Activated naive CD4-positive, alpha-beta T cell treated with anti-CD3 and anti-CD28 coated beads, Interleukin-2, amount 50 U/mL, for 24 hours (primary cell): Measurements from ENCODE around the gene BCAT1.
"Not testable (repeated sequence)": the region's sequence is repeated elsewhere in the genome, so short reads cannot be mapped to it uniquely, and the experiment has no call there.

Experiments used
- H3K27ac Mint-ChIP-seq: one replicate; pipeline ENCODE4 v1.8.0; 2021; ENCODE audit warnings: mild to moderate bottlenecking, mixed read lengths
- H3K27me3 Mint-ChIP-seq: one replicate; pipeline ENCODE4 v1.8.0; 2021; ENCODE audit warnings: mixed read lengths
- H3K36me3 Mint-ChIP-seq: one replicate; pipeline ENCODE4 v1.8.0; 2021; ENCODE audit warnings: mixed read lengths
- H3K4me1 Mint-ChIP-seq: one replicate; pipeline ENCODE4 v1.8.0; 2021; ENCODE audit warnings: mixed read lengths
- H3K4me3 Mint-ChIP-seq: one replicate; pipeline ENCODE4 v1.8.0; 2021; ENCODE audit warnings: mild to moderate bottlenecking, mixed read lengths
- H3K9me3 Mint-ChIP-seq: one replicate; pipeline ENCODE4 v1.8.0; 2021; ENCODE audit warnings: mixed read lengths

The BCAT1 gene

GRCh38 chr12:24872211-24872610 is 76.7 kb downstream of the BCAT1 start:
- no peaks in the 10 kb centered on the region for H3K4me1 Mint-ChIP-seq
- no peak overlapping the region for H3K4me3 Mint-ChIP-seq

GRCh38 chr12:24866139-24866538 is 82.8 kb downstream of the BCAT1 start:
- not testable (repeated sequence) for H3K4me1 Mint-ChIP-seq, H3K27me3 Mint-ChIP-seq, H3K9me3 Mint-ChIP-seq, H3K27ac Mint-ChIP-seq, H3K4me3 Mint-ChIP-seq, H3K36me3 Mint-ChIP-seq

More at GRCh38 chr12:24872211-24872610, 76.7 kb downstream of the BCAT1 start:
- Mint-ChIP-seq H3K27ac (no peak overlapping the region), H3K9me3 (no peaks in the 10 kb centered on the region), H3K27me3 (no peaks in the 10 kb centered on the region), H3K36me3 (no peaks in the 10 kb centered on the region)

GRCh38 chr12:24864796-24865125 is 84.1 kb downstream of the BCAT1 start:
- Mint-ChIP-seq H3K27ac (no peak overlapping the region), H3K27me3 (no peaks in the 10 kb centered on the region), H3K4me1 (no peaks in the 10 kb centered on the region), H3K9me3 (no peaks in the 10 kb centered on the region), H3K36me3 (no peaks in the 10 kb centered on the region), H3K4me3 (no peak overlapping the region)

GRCh38 chr12:24861766-24862540 is 86.9 kb downstream of the BCAT1 start:
- H3K4me1 Mint-ChIP-seq, result no peaks in the 10 kb centered on the region
- no peak overlapping the region for H3K4me3 Mint-ChIP-seq
- peaks cover 2% of the 10 kb centered on the region for H3K36me3 Mint-ChIP-seq
- H3K9me3 Mint-ChIP-seq, result peaks cover 5% of the 10 kb centered on the region
- H3K27me3 Mint-ChIP-seq, result no peaks in the 10 kb centered on the region
- no peak overlapping the region for H3K27ac Mint-ChIP-seq

- Mint-ChIP-seq H3K36me3 (peaks cover 2% of the 10 kb centered on the region), H3K4me3 (no peak overlapping the region), H3K27ac (no peak overlapping the region), H3K9me3 (peaks cover 5% of the 10 kb centered on the region), H3K4me1 (no peaks in the 10 kb centered on the region), H3K27me3 (peaks cover 1% of the 10 kb centered on the region)
Observed at GRCh38 chr12:24860546-24860945, 88.4 kb downstream of the BCAT1 start.

GRCh38 chr12:24856541-24856940 is 92.4 kb downstream of the BCAT1 start:
- Mint-ChIP-seq H3K4me1 (peaks cover 4% of the 10 kb centered on the region), H3K9me3 (peaks cover 5% of the 10 kb centered on the region), H3K36me3 (peaks cover 2% of the 10 kb centered on the region), H3K27me3 (peaks cover 2% of the 10 kb centered on the region), H3K4me3 (no peak overlapping the region), H3K27ac (no peak overlapping the region)

GRCh38 chr12:24854908-24855307 is 94.0 kb downstream of the BCAT1 start:
- Mint-ChIP-seq H3K27me3 (peaks cover 7% of the 10 kb centered on the region), H3K9me3 (peaks cover 5% of the 10 kb centered on the region), H3K4me1 (peaks cover 4% of the 10 kb centered on the region), H3K36me3 (peaks cover 2% of the 10 kb centered on the region), H3K4me3 (no peak overlapping the region), H3K27ac (no peak overlapping the region)

DNA sequence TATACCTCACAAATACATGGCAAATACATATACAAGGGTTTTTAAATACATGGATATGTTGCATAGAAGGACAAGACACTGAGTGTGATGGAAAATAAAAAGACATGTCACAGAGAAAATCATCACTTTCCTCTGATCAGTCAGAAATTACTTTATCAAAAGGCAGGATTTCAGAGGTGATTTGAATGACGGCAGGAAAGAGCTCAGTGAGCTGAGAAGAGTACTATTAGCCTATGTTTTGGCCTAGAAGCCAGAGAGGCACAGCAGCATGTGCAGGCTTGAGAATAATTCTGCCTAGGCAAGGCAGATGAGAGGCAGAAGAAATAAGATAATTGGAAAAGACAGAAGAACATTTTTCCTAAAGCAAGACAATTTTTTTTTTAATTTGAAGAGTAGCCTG is 94.9 kb downstream of the BCAT1 start:
- Mint-ChIP-seq H3K4me3 (no peak overlapping the region), H3K27me3 (peaks cover 9% of the 10 kb centered on the region), H3K4me1 (peaks cover 4% of the 10 kb centered on the region), H3K27ac (no peak overlapping the region), H3K36me3 (peaks cover 2% of the 10 kb centered on the region), H3K9me3 (peaks cover 5% of the 10 kb centered on the region)

DNA sequence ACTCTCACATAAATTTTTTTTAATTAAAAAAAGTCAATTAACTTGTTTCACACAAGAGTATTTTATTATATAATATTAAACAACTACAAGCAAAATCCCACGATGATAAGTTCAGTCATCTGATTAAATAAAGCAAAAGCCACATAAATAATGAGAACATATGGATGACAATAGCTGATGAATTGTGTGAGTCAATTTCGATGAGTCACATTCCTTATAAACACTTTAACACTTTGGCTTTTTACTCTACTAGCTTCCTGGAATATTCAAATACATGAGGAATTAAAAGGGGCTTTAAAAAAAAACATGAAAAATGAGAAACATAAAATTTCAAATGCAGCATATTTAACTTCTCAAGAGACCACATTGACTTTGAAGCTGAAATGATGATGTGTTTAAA is 95.3 kb downstream of the BCAT1 start:
- H3K9me3 Mint-ChIP-seq, result peaks cover 2% of the 10 kb centered on the region
- H3K27me3 Mint-ChIP-seq, result peaks cover 11% of the 10 kb centered on the region
- no peak overlapping the region for H3K4me3 Mint-ChIP-seq
- H3K4me1 Mint-ChIP-seq, result peaks cover 4% of the 10 kb centered on the region
- H3K36me3 Mint-ChIP-seq, result peaks cover under 1% of the 10 kb centered on the region
- no peak overlapping the region for H3K27ac Mint-ChIP-seq

- no peak overlapping the region for H3K4me3 Mint-ChIP-seq
Observed at GRCh38 chr12:24853094-24853493, 95.8 kb downstream of the BCAT1 start.

GRCh38 chr12:24852420-24852819 is 96.5 kb downstream of the BCAT1 start:
- no peak overlapping the region for H3K27ac Mint-ChIP-seq

More at GRCh38 chr12:24853094-24853493, 95.8 kb downstream of the BCAT1 start:
- peaks cover 12% of the 10 kb centered on the region for H3K27me3 Mint-ChIP-seq
- H3K9me3 Mint-ChIP-seq, result no peaks in the 10 kb centered on the region
- peaks cover 4% of the 10 kb centered on the region for H3K4me1 Mint-ChIP-seq
- H3K36me3 Mint-ChIP-seq, result no peaks in the 10 kb centered on the region
- H3K27ac Mint-ChIP-seq, result no peak overlapping the region

DNA sequence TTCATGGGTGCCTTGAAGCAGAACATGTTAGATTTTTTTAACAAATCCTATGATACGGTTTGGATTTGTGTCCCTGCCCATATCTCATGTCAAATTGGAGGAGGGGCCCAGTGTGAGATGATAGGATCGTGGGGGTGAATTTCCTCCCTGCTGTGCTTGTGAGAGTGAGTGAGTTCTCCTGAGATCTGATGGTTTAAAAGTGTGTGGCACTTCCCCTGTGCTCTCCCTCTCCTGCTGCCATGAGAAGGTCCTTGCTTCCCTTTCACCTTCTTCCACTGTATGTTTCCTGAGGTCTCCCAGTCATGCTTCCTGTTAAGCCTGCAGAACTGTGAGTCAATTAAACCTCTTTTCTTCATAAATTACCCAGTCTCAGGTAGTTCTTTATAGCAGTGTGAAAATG is 97.0 kb downstream of the BCAT1 start:
- H3K36me3 Mint-ChIP-seq, H3K9me3 Mint-ChIP-seq, H3K4me1 Mint-ChIP-seq, H3K4me3 Mint-ChIP-seq, H3K27ac Mint-ChIP-seq: not testable (repeated sequence)
- peaks cover 12% of the 10 kb centered on the region for H3K27me3 Mint-ChIP-seq

More at GRCh38 chr12:24852420-24852819, 96.5 kb downstream of the BCAT1 start:
- H3K36me3 Mint-ChIP-seq, result no peaks in the 10 kb centered on the region
- peaks cover 4% of the 10 kb centered on the region for H3K4me1 Mint-ChIP-seq
- H3K9me3 Mint-ChIP-seq, result no peaks in the 10 kb centered on the region
- H3K4me3 Mint-ChIP-seq, result no peak overlapping the region
- peaks cover 12% of the 10 kb centered on the region for H3K27me3 Mint-ChIP-seq

DNA sequence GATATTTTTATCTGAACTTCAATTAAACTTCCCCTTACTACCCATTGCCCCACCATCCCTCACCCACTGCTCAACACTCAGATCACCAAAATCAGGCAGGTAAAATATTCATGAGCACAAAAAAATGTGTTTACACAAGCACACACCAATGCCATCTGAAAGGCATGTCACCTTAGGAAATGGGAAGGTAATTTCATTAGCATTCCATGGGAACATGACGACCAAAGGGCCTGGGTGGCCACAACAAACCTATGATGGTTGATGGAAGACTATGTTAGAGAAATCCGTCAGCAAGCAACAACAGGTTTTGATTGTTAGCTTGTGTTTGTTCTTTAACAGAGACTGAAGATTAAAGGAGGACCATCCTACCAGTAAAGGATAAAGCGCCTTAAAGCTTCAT is 97.6 kb downstream of the BCAT1 start:
- Mint-ChIP-seq H3K27ac (no peak overlapping the region), H3K4me3 (no peak overlapping the region), H3K36me3 (no peaks in the 10 kb centered on the region), H3K27me3 (peaks cover 11% of the 10 kb centered on the region), H3K4me1 (peaks cover 4% of the 10 kb centered on the region), H3K9me3 (no peaks in the 10 kb centered on the region)

GRCh38 chr12:24850496-24850895 is 98.4 kb downstream of the BCAT1 start:
- Mint-ChIP-seq H3K4me3 (no peak overlapping the region), H3K9me3 (no peaks in the 10 kb centered on the region), H3K27me3 (peaks cover 13% of the 10 kb centered on the region), H3K4me1 (peaks cover 4% of the 10 kb centered on the region), H3K36me3 (no peaks in the 10 kb centered on the region), H3K27ac (no peak overlapping the region)

- no peak overlapping the region for H3K4me3 Mint-ChIP-seq
- H3K27ac Mint-ChIP-seq, result no peak overlapping the region
- peaks cover 4% of the 10 kb centered on the region for H3K4me1 Mint-ChIP-seq
Observed at GRCh38 chr12:24848941-24849477, 99.9 kb downstream of the BCAT1 start.

GRCh38 chr12:24846689-24847088 is 102.2 kb downstream of the BCAT1 start:
- H3K27me3 Mint-ChIP-seq, result peaks cover 13% of the 10 kb centered on the region
- H3K9me3 Mint-ChIP-seq, result no peaks in the 10 kb centered on the region
- H3K4me1 Mint-ChIP-seq, result no peaks in the 10 kb centered on the region
- no peak overlapping the region for H3K4me3 Mint-ChIP-seq
- no peak overlapping the region for H3K27ac Mint-ChIP-seq
- no peaks in the 10 kb centered on the region for H3K36me3 Mint-ChIP-seq

More at GRCh38 chr12:24848941-24849477, 99.9 kb downstream of the BCAT1 start:
- peaks cover 13% of the 10 kb centered on the region for H3K27me3 Mint-ChIP-seq
- H3K9me3 Mint-ChIP-seq, result no peaks in the 10 kb centered on the region
- no peaks in the 10 kb centered on the region for H3K36me3 Mint-ChIP-seq
